ENCODE measurements around the gene NPDC1. TPM values are rescaled to one million over a fixed set of nuclear protein-coding genes. Genes with fewer than 3 reads are reported as not detected.
"Not testable (repeated sequence)": the region's sequence is repeated elsewhere in the genome, so short reads cannot be mapped to it uniquely, and the experiment has no call there.

The NPDC1 gene
- total and polyA plus RNA-seq, 2 donors (not counting 1 experiment from before 2014, with no cell fraction given), result 0.17 to 0.19 TPM

- WGBS (ENCODE audit: insufficient coverage), result 88% methylated on average over 20 of the region's 26 CpGs
- H3K9me3 Mint-ChIP-seq (ENCODE audit: insufficient read depth), result no peaks in the 10 kb centered on the region
- H3K27ac ChIP-seq (ENCODE audit: low read length in 2 of 2), result no peak overlapping the region
- H3K36me3 ChIP-seq (replicated peaks in 1 of 2; ENCODE audit: control extremely low read depth in 1 of 2, control insufficient read depth in 1 of 2, extremely low read depth in 1 of 2, insufficient read depth in 2 of 2, low read length in 1 of 2), result no peaks in the 10 kb centered on the region
- no peak overlapping the region for H3K27ac Mint-ChIP-seq
- H3K4me3 ChIP-seq (ENCODE audit: control extremely low read depth in 1 of 5, extremely low read depth in 1 of 5, insufficient read depth in 1 of 5, low read depth in 2 of 5, low read length in 4 of 5), result no peak overlapping the region
- DNase-seq (no peak), ATAC-seq (ENCODE audit: low read depth) (no peak)
- H3K4me1 Mint-ChIP-seq, result peaks cover 8% of the 10 kb centered on the region
- no peak overlapping the region for H3K4me3 Mint-ChIP-seq
- ChIA-PET CTCF (interaction anchor here (0.7 to 6.2 kb wide), 18 partner anchors 11 to 302 kb away, joined by 3 to 61 read pairs (median 3); partner anchors contain the start of genes NPDC1, RNF224 and UAP1L1), POLR2A (no interaction called here)
- no peaks in the 10 kb centered on the region for H3K79me2 ChIP-seq (ENCODE audit: control insufficient read depth, insufficient read depth, low read length)
- H3K27me3 Mint-ChIP-seq, result peaks cover 6% of the 10 kb centered on the region
- no peak overlapping the region for H3K4me2 ChIP-seq (replicated peaks; ENCODE audit: low read depth, low read length, poor library complexity, severe bottlenecking)
- peaks cover 0 to 3% (median 0%) of the 10 kb centered on the region in 4 experiments for H3K27me3 ChIP-seq (replicated peaks in 1 of 4; ENCODE audit: control extremely low read depth in 1 of 4, control insufficient read depth in 3 of 4, insufficient read depth in 4 of 4, low read length in 3 of 4)
- H3K9ac ChIP-seq (ENCODE audit: low read length), result no peak overlapping the region
- H4K20me1 ChIP-seq (ENCODE audit: control insufficient read depth, insufficient read depth, low read length, poor library complexity, severe bottlenecking), result peaks cover 6% of the 10 kb centered on the region
- H3K9me3 ChIP-seq (ENCODE audit: control extremely low read depth in 1 of 3, control insufficient read depth in 2 of 3, insufficient read depth in 1 of 3, low read length in 2 of 3), result no peaks in the 10 kb centered on the region
- H2AFZ ChIP-seq (ENCODE audit: insufficient read depth, low read depth, low read length, poor library complexity, severe bottlenecking), result no peak overlapping the region
- no peak for TF ChIP-seq CTCF (IDR thresholded peaks at IDR 0.05)
- TF ChIP-seq EZH2 (IDR thresholded peaks at IDR 0.05; ENCODE audit: borderline replicate concordance, insufficient read depth, low read depth, low read length, poor library complexity, severe bottlenecking), result no peak
- H3K4me1 ChIP-seq (ENCODE audit: control insufficient read depth in 2 of 2, insufficient read depth in 2 of 2, low read length in 2 of 2), result peaks cover 2 to 11% of the 10 kb centered on the region in 2 donors
- intact Hi-C loops (cut with micrococcal nuclease), result no loop called here
These were observed 17.5 kb upstream of the NPDC1 start for GRCh38 chr9:137063311-137064026.

- H3K4me3 ChIP-seq (ENCODE audit: control extremely low read depth in 1 of 5, extremely low read depth in 1 of 5, insufficient read depth in 1 of 5, low read depth in 2 of 5, low read length in 4 of 5); H4K20me1 ChIP-seq (ENCODE audit: control insufficient read depth, insufficient read depth, low read length, poor library complexity, severe bottlenecking); intact Hi-C loops (cut with micrococcal nuclease); H3K9ac ChIP-seq (ENCODE audit: low read length); POLR2A ChIA-PET; H3K9me3 Mint-ChIP-seq (ENCODE audit: insufficient read depth); H3K27ac Mint-ChIP-seq; H3K4me1 ChIP-seq (ENCODE audit: control insufficient read depth in 2 of 2, insufficient read depth in 2 of 2, low read length in 2 of 2); H3K27ac ChIP-seq (ENCODE audit: low read length in 2 of 2); H3K27me3 ChIP-seq (replicated peaks in 1 of 4; ENCODE audit: control extremely low read depth in 1 of 4, control insufficient read depth in 3 of 4, insufficient read depth in 4 of 4, low read length in 3 of 4); H3K27me3 Mint-ChIP-seq; H2AFZ ChIP-seq (ENCODE audit: insufficient read depth, low read depth, low read length, poor library complexity, severe bottlenecking); H3K4me2 ChIP-seq (replicated peaks; ENCODE audit: low read depth, low read length, poor library complexity, severe bottlenecking); H3K4me1 Mint-ChIP-seq; H3K36me3 ChIP-seq (replicated peaks in 1 of 2; ENCODE audit: control extremely low read depth in 1 of 2, control insufficient read depth in 1 of 2, extremely low read depth in 1 of 2, insufficient read depth in 2 of 2, low read length in 1 of 2); ATAC-seq (ENCODE audit: low read depth); H3K9me3 ChIP-seq (ENCODE audit: control extremely low read depth in 1 of 3, control insufficient read depth in 2 of 3, insufficient read depth in 1 of 3, low read length in 2 of 3); DNase-seq; H3K79me2 ChIP-seq (ENCODE audit: control insufficient read depth, insufficient read depth, low read length); H3K4me3 Mint-ChIP-seq: not testable (repeated sequence)
- 94% methylated on average over 3 of the region's 9 CpGs for WGBS (ENCODE audit: insufficient coverage)
- CTCF ChIA-PET, result interaction anchor here (1.2 to 6.2 kb wide), 5 partner anchors 11 to 275 kb away, joined by 3 to 61 read pairs (median 12); partner anchors contain the start of gene NPDC1
These were observed 16.8 kb upstream of the NPDC1 start for GRCh38 chr9:137062798-137063197.

All from B cell (primary cell).